ENCODE measurements around the gene TSC2. TPM values are rescaled to one million over a fixed set of nuclear protein-coding genes. Genes with fewer than 3 reads are reported as not detected.

The TSC2 gene
- total and polyA plus RNA-seq, 2 experiments from 2014 or later: 52.2 to 53.7 TPM

DNA sequence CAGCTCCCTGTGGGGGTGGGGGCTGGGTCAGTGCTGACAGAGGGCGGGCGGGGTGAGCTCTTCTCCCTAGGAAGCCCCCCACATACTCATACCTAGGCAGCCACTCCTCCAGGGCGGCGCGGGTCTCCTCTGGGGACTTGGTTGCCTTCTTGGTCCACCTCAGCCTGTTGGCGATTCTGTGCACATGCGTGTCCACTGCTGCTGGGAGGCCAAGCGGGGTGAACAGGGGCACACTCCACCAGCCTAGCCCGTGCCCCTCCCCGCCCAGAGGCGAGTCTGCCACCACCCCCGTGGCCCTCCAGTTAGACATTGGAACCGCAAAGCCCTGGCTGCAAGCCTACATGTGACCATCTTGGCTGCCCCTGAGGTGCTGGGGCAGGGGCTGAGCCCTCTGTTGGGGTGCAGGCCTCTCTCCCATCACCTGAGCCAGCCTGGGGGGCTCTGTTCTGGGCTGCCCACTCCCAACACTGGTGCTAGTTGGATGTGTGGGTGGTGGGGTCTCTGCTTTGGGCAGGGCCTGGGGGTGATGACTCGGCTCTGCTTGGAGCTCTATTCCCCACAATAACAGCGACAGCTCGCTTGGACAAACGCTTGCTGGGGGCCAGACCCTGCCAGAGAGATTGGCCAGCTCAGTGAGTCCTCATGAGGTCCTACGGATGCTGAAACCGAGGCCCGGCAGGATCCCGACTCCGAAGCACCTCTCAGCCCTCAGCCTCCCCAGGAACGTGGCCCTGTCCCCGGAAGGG, 7.6 kb upstream of the TSC2 start:
- no peak overlapping the region for H2AFZ ChIP-seq
- no peaks in the 10 kb centered on the region for H3K27me3 ChIP-seq (replicated peaks; ENCODE audit: insufficient read depth)
- no peak overlapping the region for H3K4me3 ChIP-seq
- WGBS, 2 experiments (ENCODE audit: low coverage in 1 of 2, low lambda C conversion rate in 2 of 2, missing lambda C conversion rate in 2 of 2): 88 to 90% methylated on average over 23 to 24 of the region's 24 CpGs
- in situ Hi-C loops (cut with MboI): no loop called here
- no peaks in the 10 kb centered on the region for H3K36me3 ChIP-seq (ENCODE audit: low read depth)
- TF ChIP-seq EZH2 (IDR thresholded peaks at IDR 0.05; ENCODE audit: insufficient read depth, poor library complexity, severe bottlenecking) (no peak), EZH2phosphoT487 (IDR thresholded peaks at IDR 0.05; ENCODE audit: insufficient read depth, low read depth) (no peak)
- 0 out of 2 replicates have a peak, but pooled peaks cover 7% of the 10 kb centered on the region for H3K79me2 ChIP-seq (ENCODE audit: insufficient read depth)
- H4K20me1 ChIP-seq (ENCODE audit: insufficient read depth): no peaks in the 10 kb centered on the region
- H3K9ac ChIP-seq: peak overlapping the region; percentile 45; the same call in 1 of the 2 replicates
- H3K4me1 ChIP-seq (ENCODE audit: insufficient read depth): peaks cover 17% of the 10 kb centered on the region
- H3F3A ChIP-seq (ENCODE audit: insufficient read depth): no peaks in the 10 kb centered on the region
- DNase-seq: no peak
- 0 out of 2 replicates have a peak overlapping the region, but pooled peaks have one; percentile 23 for H3K27ac ChIP-seq
- H3K9me2 ChIP-seq (ENCODE audit: insufficient read depth): no peaks in the 10 kb centered on the region
- H3K9me3 ChIP-seq (ENCODE audit: low read depth): no peaks in the 10 kb centered on the region
- no peak overlapping the region for H3K4me2 ChIP-seq (ENCODE audit: unreplicated experiment)

- Histone ChIP-seq H3F3A (ENCODE audit: insufficient read depth) (no peaks in the 10 kb centered on the region), H2AFZ (no peak overlapping the region), H3K27ac (no peak overlapping the region), H3K4me1 (ENCODE audit: insufficient read depth) (peaks cover 10% of the 10 kb centered on the region), H4K20me1 (ENCODE audit: insufficient read depth) (no peaks in the 10 kb centered on the region), H3K9me2 (ENCODE audit: insufficient read depth) (no peaks in the 10 kb centered on the region), H3K27me3 (replicated peaks; ENCODE audit: insufficient read depth) (no peaks in the 10 kb centered on the region), H3K4me3 (no peak overlapping the region), H3K4me2 (ENCODE audit: unreplicated experiment) (no peak overlapping the region), H3K79me2 (ENCODE audit: insufficient read depth) (0 out of 2 replicates have a peak, but pooled peaks cover 7% of the 10 kb centered on the region), H3K9me3 (ENCODE audit: low read depth) (no peaks in the 10 kb centered on the region), H3K36me3 (ENCODE audit: low read depth) (no peaks in the 10 kb centered on the region), H3K9ac (no peak overlapping the region)
- 86 to 87% methylated on average over 18 to 20 of the region's 20 CpGs for WGBS, 2 experiments (ENCODE audit: low coverage in 1 of 2, low lambda C conversion rate in 2 of 2, missing lambda C conversion rate in 2 of 2)
- no peak for DNase-seq
- in situ Hi-C loops (cut with MboI): no loop called here
- TF ChIP-seq EZH2phosphoT487 (IDR thresholded peaks at IDR 0.05; ENCODE audit: insufficient read depth, low read depth) (no peak), EZH2 (IDR thresholded peaks at IDR 0.05; ENCODE audit: insufficient read depth, poor library complexity, severe bottlenecking) (no peak)
These were observed 6.8 kb upstream of the TSC2 start for GRCh38 chr16:2040787-2041522.

GRCh38 chr16:2042171-2042985, 5.4 kb upstream of the TSC2 start:
- in situ Hi-C loops (cut with MboI): no loop called here
- 87 to 96% methylated on average over 14 to 21 of the region's 22 CpGs for WGBS, 2 experiments (ENCODE audit: low coverage in 1 of 2, low lambda C conversion rate in 2 of 2, missing lambda C conversion rate in 2 of 2)

More at GRCh38 chr16:2042171-2042985, 5.4 kb upstream of the TSC2 start:
- no peaks in the 10 kb centered on the region for H3K9me3 ChIP-seq (ENCODE audit: low read depth)
- H2AFZ ChIP-seq: no peak overlapping the region
- no peaks in the 10 kb centered on the region for H3K9me2 ChIP-seq (ENCODE audit: insufficient read depth)
- no peaks in the 10 kb centered on the region for H3F3A ChIP-seq (ENCODE audit: insufficient read depth)
- H3K4me3 ChIP-seq: no peak overlapping the region
- peaks cover 7% of the 10 kb centered on the region for H3K4me1 ChIP-seq (ENCODE audit: insufficient read depth)
- no peaks in the 10 kb centered on the region for H3K79me2 ChIP-seq (ENCODE audit: insufficient read depth)
- no peaks in the 10 kb centered on the region for H3K27me3 ChIP-seq (replicated peaks; ENCODE audit: insufficient read depth)
- H3K27ac ChIP-seq: no peak overlapping the region
- H3K4me2 ChIP-seq (ENCODE audit: unreplicated experiment): no peak overlapping the region
- no peak overlapping the region for H3K9ac ChIP-seq
- H4K20me1 ChIP-seq (ENCODE audit: insufficient read depth): no peaks in the 10 kb centered on the region
- H3K36me3 ChIP-seq (ENCODE audit: low read depth): no peaks in the 10 kb centered on the region
- TF ChIP-seq EZH2 (IDR thresholded peaks at IDR 0.05; ENCODE audit: insufficient read depth, poor library complexity, severe bottlenecking) (no peak), EZH2phosphoT487 (IDR thresholded peaks at IDR 0.05; ENCODE audit: insufficient read depth, low read depth) (no peak)
- DNase-seq: no peak
